NCI-H2196 (cell line): Measurements from ENCODE around the gene RHBDF2.

Experiments
- DNase-seq: peaks from one replicate; lab custom pipeline; 2025; ENCODE audit not compliant: unreplicated experiment; lab: John Stamatoyannopoulos, UW

Gene RHBDF2

DNA sequence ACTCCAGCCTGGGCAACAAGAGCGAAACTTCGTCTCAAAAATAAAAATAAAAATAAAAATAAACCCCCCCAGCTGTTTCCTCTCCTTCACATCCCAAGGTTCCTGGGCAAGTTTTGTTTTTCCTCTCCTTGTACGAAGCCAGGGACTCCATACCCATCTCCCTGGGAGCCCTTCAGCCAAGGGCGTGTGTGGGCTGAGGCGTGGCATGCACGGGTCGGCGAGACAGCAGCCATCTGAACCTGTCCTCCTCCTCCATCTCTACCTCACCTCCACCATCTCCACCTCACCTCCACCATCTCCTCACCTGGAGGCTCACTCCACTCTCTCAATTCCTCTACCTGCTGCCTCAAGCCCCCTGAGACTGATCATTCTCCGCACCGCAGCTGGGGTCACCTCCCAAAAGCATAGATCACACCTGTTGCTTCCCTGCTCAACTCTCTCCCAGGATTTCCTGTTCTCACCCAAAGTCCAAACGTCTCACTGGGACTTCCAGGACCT lies 16.9 kb downstream of the RHBDF2 start:
- no peak for DNase-seq

GRCh38 chr17:76481071-76481655 lies 20.1 kb downstream of the RHBDF2 start:
- DNase-seq = no peak

DNA sequence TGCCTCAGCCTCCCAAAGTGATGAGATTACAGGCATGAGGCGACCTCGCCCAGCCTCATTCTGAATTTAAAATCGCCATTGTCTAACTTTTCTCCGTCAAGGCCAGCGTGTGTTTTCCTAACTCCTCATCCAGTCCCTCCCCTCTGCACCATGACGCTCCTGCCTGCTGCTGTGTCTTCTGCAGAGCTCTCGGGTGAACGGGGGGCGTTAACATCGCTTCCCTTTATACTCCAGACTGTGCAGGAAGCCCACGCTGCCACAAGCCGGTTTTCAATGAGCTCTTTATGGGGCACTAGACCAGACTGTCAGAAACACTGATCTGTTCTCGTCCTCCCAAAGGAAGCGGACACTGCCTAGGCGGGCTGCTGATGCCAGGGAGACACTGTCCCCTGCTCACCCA lies 20.6 kb downstream of the RHBDF2 start:
- no peak for DNase-seq

DNA sequence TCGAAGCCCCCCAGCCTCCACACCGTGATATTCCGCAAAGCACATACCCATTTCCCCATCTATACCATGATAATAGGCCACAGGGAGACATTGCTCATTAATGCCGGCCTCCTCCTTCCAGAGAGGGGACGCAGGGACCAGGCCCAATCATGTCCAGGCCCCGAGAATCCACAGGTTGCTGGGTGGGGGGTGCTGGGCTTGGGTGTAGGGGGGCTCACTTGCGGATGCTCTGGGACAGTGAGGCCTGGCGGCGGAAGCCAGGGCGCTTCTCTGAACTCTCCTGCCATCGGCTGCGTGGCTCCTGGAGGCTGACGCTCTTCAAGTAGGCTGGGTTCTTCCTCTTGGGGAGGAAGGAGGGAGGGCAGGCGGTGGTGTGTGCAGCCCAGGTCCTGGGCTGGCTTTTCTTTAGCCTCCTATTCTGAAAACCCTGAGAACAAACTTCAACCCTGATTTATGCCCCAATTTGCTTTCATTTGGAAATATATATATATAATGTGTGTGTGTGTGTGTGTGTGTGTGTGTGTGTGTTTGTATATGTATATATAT lies 21.6 kb downstream of the RHBDF2 start:
- no peak for DNase-seq

- no peak for DNase-seq
These were observed 22.3 kb downstream of the RHBDF2 start for GRCh38 chr17:76478730-76479514.

DNA sequence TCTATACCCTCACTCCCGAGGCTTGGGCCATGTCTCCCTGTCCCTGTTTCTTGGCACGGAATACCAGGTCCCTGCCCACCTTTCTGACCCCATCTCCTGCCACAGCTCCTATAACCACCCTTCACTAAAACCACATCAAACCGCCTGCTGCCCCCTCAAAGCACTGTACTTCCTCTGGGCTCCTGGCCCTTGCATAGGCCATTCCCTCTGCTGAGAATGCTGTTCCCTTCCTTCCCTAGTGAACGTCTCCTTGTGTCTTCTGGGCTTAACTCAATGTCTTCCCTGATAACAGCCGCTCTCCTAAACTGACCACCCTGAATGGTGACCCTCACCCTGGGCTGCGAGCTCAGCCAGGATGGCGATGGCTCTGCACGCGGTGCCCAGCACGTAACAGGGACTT lies 23.1 kb downstream of the RHBDF2 start:
- no peak for DNase-seq

GRCh38 chr17:76477576-76477975 lies 23.6 kb downstream of the RHBDF2 start:
- no peak for DNase-seq

GRCh38 chr17:76476736-76477135 lies 24.5 kb downstream of the RHBDF2 start:
- DNase-seq = no peak

GRCh38 chr17:76475302-76475701 lies 25.9 kb downstream of the RHBDF2 start:
- no peak for DNase-seq

DNA sequence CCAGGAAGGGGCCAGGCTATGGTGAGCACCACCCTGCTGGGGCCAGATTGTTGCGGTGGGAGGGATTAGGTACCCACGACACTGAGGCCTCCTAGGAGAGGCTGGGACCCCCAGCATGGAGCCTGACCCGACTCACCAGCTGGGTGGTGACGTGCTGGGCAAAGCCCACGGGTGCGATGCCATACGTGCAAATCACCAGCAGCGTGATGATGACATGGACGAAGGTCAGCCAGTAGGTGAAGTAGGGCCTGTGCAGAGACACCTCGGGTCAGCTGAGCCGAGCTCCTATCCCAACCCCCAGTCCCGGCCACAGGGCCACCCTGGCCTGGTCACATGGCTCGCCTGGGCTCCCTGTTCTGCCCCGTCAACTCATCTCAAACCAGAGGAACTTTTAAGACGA lies 26.3 kb downstream of the RHBDF2 start:
- no peak for DNase-seq

DNA sequence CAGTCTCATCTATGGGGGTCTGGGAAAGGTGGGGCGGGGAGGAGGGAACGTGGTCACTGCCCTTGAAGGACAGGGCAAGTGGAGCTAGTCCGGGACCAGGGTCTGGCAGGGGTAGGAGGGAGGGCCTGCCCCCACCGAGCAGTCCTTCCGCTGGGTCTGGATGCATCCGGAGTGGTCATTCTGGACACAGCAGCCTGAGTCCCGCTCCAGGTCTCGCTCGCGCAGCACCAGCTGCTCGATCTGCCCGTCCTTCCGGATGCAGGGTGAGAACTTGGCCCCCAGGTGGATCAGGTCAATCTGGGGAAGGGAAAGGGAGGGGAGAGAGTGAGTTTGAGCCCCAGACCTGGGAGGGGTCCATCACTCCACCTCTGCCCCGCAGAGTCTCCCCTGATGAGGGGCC lies 27.0 kb downstream of the RHBDF2 start:
- DNase-seq = no peak

- DNase-seq = peak; percentile 21
These were observed 27.7 kb downstream of the RHBDF2 start for GRCh38 chr17:76473541-76473985.

DNA sequence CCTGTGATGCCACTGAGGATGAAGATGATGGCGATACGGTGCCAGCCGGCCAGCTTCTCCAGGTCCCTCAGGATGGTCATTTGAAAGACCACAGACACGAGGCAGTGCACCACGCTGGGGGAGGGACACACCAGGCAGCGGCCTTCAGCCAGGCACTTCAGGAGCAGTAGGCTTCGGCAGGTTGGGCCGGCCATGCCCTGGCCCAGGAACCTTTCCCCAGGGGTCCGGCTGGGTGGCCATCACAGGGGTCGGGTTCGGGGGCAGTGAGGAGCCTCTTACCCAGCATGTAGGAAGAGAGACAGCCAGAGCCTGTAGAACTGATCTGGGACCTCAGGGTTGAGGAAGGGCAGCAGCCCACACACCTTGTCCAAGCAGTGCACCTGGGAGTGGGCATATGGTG lies 28.5 kb downstream of the RHBDF2 start:
- DNase-seq = no peak

- DNase-seq = no peak
These were observed 29.0 kb downstream of the RHBDF2 start for GRCh38 chr17:76472258-76472645.

GRCh38 chr17:76471498-76472257 lies 29.5 kb downstream of the RHBDF2 start:
- DNase-seq = no peak

- no peak for DNase-seq
These were observed 31.1 kb downstream of the RHBDF2 start for GRCh38 chr17:76469991-76470739.

DNA sequence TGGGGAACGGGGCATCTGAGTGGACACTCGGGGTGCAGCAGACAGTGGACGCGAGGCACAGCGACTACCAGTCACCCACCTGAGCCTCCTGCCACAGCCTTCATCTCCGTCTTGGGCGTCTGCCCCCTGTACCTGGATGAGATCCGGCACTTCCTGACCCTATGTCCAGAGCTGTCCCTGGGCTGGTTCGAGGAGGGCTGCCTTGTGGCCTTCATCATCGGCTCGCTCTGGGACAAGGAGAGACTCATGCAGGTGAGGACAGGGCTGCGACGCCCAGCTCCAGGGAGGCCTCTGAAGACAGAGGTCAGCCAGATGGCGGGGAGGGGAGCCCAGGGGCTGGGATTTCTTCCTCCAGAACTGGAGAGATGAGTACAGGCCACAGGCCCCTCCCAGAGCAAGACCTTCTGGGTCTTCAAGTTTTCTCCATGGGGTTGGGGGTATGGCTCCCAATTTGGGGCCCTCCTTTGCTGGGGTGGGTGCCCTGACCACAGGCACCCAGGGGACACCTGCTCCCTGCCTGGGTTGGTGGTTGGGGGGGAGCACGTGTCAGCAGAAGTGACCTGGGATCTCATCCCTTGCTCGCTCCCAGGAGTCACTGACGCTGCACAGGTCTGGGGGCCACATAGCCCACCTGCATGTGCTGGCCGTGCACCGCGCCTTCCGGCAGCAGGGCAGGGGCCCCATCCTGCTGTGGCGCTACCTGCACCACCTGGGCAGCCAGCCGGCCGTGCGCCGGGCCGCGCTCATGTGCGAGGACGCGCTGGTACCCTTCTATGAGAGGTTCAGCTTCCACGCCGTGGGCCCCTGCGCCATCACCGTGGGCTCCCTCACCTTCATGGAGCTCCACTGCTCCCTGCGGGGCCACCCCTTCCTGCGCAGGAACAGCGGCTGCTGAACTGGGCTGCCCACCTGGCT lies 31.9 kb downstream of the RHBDF2 start:
- DNase-seq = no peak

GRCh38 chr17:76468634-76469010 lies 32.6 kb downstream of the RHBDF2 start:
- DNase-seq = no peak

GRCh38 chr17:76467809-76468633 lies 33.2 kb downstream of the RHBDF2 start:
- no peak for DNase-seq
